LNCaP clone FGC (cell line): ENCODE data around the gene CAPNS1.
"Not testable (repeated sequence)": the region's sequence is repeated elsewhere in the genome, so short reads cannot be mapped to it uniquely, and the experiment has no call there.

Source experiments
- DNase-seq: peaks from one replicate; pipeline ENCODE4 v3.0.0-alpha.2; 2011; ENCODE audit warnings: low read depth
- H3K4me3 ChIP-seq: 2 replicates; pipeline ENCODE4 v1.5.1; 2011; ENCODE audit warnings: mild to moderate bottlenecking, low read depth, low read length, control low read depth
- TF ChIP-seq, protein P1 (sequence below): IDR thresholded peaks from 2 replicates; pipeline ENCODE4 v1.5.1; 2012; ENCODE audit warnings: mild to moderate bottlenecking; ENCODE audit not compliant: control insufficient read depth, insufficient read depth; ENCODE audit errors: extremely low read depth

Gene CAPNS1

DNA sequence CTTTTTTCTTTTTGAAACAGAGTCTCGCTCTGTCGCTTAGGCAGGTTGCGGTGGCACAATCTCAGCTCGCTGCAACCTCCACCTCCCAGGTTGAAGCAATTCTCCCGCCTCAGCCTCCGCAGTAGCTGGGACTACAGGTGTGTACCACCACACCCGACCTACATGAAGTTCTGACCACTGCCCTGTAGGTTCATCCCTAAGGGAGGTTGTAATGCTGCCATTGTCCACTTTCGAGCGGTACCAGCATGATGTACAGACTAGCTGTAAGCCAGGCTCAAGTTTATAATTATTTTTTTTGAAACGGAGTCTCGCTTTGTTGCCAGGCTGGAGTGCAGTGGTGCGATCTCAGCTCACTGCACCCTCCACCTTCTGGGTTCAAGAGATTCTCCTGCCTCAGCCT lies 23.9 kb downstream of the CAPNS1 start:
- H3K4me3 ChIP-seq = no peak overlapping the region
- TF ChIP-seq, protein P1, sequence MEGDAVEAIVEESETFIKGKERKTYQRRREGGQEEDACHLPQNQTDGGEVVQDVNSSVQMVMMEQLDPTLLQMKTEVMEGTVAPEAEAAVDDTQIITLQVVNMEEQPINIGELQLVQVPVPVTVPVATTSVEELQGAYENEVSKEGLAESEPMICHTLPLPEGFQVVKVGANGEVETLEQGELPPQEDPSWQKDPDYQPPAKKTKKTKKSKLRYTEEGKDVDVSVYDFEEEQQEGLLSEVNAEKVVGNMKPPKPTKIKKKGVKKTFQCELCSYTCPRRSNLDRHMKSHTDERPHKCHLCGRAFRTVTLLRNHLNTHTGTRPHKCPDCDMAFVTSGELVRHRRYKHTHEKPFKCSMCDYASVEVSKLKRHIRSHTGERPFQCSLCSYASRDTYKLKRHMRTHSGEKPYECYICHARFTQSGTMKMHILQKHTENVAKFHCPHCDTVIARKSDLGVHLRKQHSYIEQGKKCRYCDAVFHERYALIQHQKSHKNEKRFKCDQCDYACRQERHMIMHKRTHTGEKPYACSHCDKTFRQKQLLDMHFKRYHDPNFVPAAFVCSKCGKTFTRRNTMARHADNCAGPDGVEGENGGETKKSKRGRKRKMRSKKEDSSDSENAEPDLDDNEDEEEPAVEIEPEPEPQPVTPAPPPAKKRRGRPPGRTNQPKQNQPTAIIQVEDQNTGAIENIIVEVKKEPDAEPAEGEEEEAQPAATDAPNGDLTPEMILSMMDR = no peak
- no peak for DNase-seq

DNA sequence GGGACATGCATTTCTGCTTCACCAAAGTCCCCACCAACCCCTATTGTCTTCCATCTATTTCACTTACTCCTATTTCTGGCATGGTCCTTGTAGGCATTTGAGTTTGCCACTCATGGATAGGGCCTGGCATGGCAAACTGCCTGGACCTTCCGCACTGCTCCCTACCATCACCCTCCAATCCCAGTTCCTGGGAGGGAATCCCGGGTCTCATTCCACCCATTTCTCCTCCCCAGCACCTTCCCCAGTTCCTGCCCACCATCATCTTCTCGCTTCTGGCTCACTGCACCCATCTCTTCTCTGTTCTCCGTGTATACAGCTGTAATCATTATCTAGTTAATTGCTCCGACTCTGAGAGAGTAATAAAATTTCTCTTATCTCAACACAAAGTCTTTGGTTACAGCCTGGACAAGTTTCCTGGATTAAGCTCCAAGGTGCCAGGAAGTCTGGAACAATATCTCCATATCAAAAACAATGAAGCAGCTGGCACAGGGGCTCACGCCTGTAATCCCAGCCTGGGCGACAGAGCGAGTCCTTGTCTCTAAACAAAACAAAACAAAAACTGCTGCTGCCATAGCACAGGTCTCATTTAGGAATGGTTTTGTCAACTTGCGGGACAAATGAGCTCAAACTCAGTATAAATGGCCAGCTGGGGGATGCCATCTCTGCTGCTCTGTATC lies 29.4 kb downstream of the CAPNS1 start:
- TF ChIP-seq, protein P1 = no peak
- no peak overlapping the region for H3K4me3 ChIP-seq
- DNase-seq = peak; percentile 74

DNA sequence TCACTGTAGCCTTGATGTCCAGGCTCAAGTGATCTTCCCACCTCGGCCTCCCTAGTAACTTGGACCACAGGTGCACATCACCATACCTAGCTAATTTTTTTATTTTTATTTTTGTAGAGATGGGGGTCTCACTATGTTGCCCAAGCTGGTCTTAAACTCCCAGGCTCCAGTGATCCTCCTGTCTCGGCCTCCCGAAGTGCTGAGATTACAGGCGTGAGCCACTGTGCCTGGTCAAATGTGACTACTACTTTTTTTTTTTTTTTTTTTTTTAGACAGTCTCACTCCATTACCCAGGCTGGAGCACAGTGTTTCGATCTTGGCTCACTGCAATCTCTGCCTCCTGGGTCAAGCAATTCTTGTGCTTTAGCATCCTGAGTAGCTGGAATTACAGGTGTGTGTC lies 33.0 kb downstream of the CAPNS1 start:
- no peak overlapping the region for H3K4me3 ChIP-seq
- DNase-seq = no peak
- TF ChIP-seq, protein P1 = no peak

DNA sequence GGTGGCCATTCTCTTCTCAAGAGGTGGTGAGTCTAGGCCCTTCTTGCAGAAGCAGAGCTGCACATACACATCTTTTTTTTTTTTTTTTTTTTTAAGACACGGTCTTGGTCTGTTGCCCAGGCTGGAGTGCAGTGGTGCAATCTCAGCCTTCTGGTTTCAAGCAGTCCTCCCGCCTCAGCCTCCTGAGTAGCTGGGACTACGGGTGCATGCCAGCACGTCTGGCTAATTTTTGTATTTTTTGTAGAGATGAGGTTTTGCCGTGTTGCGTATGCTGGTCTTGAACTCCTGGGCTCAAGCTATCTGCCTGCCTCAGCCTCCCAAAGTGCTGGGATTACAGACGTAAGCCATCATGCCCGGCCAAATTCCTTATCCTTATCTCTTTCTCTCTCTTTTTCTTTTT lies 34.0 kb downstream of the CAPNS1 start:
- H3K4me3 ChIP-seq, DNase-seq: not testable (repeated sequence)

DNA sequence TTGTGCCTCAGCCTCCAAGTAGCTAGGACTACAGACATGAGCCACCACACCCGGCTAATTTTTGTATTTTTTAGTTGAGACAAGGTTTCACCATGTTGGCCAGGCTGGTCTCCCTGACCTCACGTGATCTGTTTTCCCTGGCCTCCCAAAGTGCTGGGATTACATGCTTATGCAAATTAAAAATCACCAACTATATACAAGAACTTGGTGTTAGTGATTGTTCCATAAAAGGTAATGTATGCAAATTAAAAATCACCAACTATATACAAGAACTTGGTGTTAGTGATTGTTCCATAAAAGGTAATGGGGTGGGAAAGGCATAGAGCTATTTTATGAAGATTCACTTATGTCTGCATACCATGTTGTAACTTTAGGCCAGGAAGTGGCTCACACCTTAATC lies 39.2 kb downstream of the CAPNS1 start:
- H3K4me3 ChIP-seq, DNase-seq: not testable (repeated sequence)

DNA sequence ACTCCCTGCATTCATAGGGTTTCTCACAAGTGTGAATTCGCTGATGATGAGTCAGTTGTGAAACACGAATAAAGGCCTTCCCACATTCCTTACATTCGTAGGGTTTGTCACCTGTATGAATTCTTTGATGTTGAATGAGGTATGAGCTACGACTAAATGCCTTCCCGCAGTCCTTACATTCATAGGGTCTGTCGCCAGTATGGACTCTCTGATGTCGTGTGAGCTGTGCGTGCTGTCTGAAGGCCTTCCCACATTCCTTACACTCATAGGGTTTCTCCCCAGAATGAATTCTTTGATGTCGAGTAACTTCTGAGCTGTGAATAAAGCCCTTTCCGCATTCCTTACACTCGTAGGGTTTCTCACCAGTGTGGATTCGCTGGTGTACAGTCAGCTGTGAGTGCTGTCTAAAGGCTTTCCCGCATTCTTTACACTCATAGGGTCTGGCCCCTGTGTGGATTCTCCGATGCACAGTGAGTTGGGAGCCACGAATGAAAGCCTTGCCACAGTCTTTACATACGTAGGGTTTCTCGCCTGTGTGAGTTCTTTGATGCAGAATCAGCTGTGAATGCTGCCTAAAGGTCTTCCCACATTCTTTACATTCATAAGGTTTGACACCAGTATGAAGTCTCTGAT lies 42.9 kb downstream of the CAPNS1 start:
- TF ChIP-seq, protein P1 = no peak
- DNase-seq = no peak
- H3K4me3 ChIP-seq = no peak overlapping the region

DNA sequence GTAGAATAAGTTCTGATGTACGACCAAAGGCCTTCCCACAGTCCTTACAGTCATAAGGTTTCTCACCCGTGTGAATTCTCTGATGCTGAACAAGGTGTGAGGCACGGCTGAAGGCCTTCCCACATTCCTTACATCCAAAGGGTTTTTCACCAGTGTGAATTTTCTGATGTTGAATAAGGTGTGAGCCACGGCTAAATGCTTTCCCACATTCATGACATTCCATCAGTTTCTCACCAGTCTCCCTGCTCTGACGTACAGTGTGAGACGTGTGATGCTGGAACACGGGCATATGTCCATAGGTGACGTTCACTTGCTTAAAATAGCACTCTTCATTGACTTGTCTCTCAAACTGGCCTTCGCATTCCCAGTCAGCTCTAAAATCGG lies 43.4 kb downstream of the CAPNS1 start:
- H3K4me3 ChIP-seq = no peak overlapping the region
- no peak for DNase-seq
- TF ChIP-seq, protein P1 = no peak

DNA sequence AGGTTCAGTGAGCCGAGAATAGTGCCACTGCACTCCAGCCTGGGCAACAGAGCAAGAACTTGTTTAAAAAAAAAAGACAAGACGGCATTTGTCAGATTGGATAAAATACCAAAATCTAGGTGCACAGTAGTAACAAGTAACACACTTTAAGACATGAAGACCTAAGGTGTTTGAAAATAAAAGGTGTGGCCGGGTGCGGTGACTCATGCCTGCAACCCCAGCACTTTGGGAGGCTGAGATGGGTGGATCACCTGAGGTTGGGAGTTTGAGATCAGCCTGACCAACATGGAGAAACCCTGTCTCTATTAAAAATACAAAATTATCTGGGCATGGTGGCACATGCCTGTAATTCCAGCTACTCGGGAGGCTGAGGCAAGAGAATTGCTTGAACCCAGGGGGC lies 46.9 kb downstream of the CAPNS1 start:
- DNase-seq = not testable (repeated sequence)

DNA sequence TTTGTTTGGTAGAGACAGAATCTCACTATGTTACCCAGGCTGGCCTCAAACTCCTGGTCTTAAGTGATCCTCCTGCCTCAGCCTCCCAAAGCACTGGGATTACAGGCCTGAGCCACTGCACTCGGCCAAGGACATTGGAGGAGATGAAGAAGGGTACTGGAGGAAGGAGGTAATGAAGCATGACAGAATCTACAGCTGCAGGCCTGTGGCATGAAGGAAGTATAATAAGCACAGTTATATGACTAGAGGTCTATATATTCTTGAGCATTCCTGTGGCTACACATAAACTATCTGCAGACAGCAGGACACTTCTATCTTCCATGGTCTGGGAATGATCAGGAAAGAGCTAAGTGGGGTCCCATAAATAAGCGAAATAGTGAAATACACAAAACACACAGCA lies 56.4 kb downstream of the CAPNS1 start:
- no peak for DNase-seq
- no peak overlapping the region for H3K4me3 ChIP-seq
- TF ChIP-seq, protein P1 = no peak

More for the DNA sequence above, 46.9 kb downstream of the CAPNS1 start:
- H3K4me3 ChIP-seq = not testable (repeated sequence)
